Left hindlimb (tissue), 1 donor: Measurements from ENCODE around the gene GJC2.
A peak's percentile ranks its signal among the peaks of the same experiment; 100 is the strongest.
"Not testable (repeated sequence)": the region's sequence is repeated elsewhere in the genome, so short reads cannot be mapped to it uniquely, and the experiment has no call there.

Source experiments
- DNase-seq: peaks from one replicate; pipeline ENCODE4 v3.0.0-alpha.2; 2018

The GJC2 gene

GRCh38 chr1:228149406-228150119 lies at the start of gene GJC2:
Gene GJC2, plus strand, starts transcription at chr1:228149930. Its CDS starts 7,829 bp downstream, at chr1:228157759.
- no peak for DNase-seq

GRCh38 chr1:228100822-228101613 lies 48.7 kb upstream of the GJC2 start:
- DNase-seq: no peak

- no peak for DNase-seq
Observed at GRCh38 chr1:228101614-228101993, 48.1 kb upstream of the GJC2 start.

- peak; percentile 46 for DNase-seq
Observed at GRCh38 chr1:228101994-228102790, 47.5 kb upstream of the GJC2 start.

- peak; percentile 96 for DNase-seq
Observed at GRCh38 chr1:228102791-228103620, 46.7 kb upstream of the GJC2 start, which contains the start of gene C1orf35. Gene C1orf35, minus strand, starts transcription at chr1:228103325. Its CDS starts 98 bp downstream, at chr1:228103227.

GRCh38 chr1:228104526-228105269 lies 45.0 kb upstream of the GJC2 start:
- no peak for DNase-seq

- DNase-seq: no peak
Observed at GRCh38 chr1:228105270-228105995, 44.3 kb upstream of the GJC2 start.

- no peak for DNase-seq
Observed at GRCh38 chr1:228105996-228106799, 43.5 kb upstream of the GJC2 start.

- DNase-seq: no peak
Observed at GRCh38 chr1:228106800-228107054, 43.0 kb upstream of the GJC2 start.

- no peak for DNase-seq
Observed at GRCh38 chr1:228107636-228108035, 42.1 kb upstream of the GJC2 start.

GRCh38 chr1:228108055-228108690 lies 41.6 kb upstream of the GJC2 start:
- DNase-seq: no peak

GRCh38 chr1:228108742-228109072 lies 41.0 kb upstream of the GJC2 start:
- DNase-seq: no peak

GRCh38 chr1:228109073-228109961 lies 40.4 kb upstream of the GJC2 start, which contains the start of gene MRPL55:
Gene MRPL55, minus strand, starts transcription at chr1:228109299. Its CDS starts 1,039 bp downstream, at chr1:228108260.
- peak; percentile 99 for DNase-seq

- DNase-seq: no peak
Observed at GRCh38 chr1:228109962-228110488, 39.7 kb upstream of the GJC2 start.

GRCh38 chr1:228110556-228110955 lies 39.2 kb upstream of the GJC2 start:
- no peak for DNase-seq

GRCh38 chr1:228111315-228111714 lies 38.4 kb upstream of the GJC2 start:
- not testable (repeated sequence) for DNase-seq

GRCh38 chr1:228112167-228112566 lies 37.6 kb upstream of the GJC2 start:
- DNase-seq: no peak

- no peak for DNase-seq
Observed at GRCh38 chr1:228112617-228113016, 37.1 kb upstream of the GJC2 start.
